Measurements from ENCODE around the gene MAPKAP1.
A peak's percentile ranks its signal among the peaks of the same experiment; 100 is the strongest.
"Not testable (repeated sequence)": the region's sequence is repeated elsewhere in the genome, so short reads cannot be mapped to it uniquely, and the experiment has no call there.

The MAPKAP1 gene

GRCh38 chr9:125601961-125602360 lies 105.0 kb downstream of the MAPKAP1 start:
- DNase-seq: no peak

- no peak for DNase-seq
Observed at GRCh38 chr9:125600194-125600593, 106.8 kb downstream of the MAPKAP1 start.

- DNase-seq: no peak
Observed at GRCh38 chr9:125594223-125594610, 112.8 kb downstream of the MAPKAP1 start.

GRCh38 chr9:125593581-125594222 lies 113.3 kb downstream of the MAPKAP1 start:
- DNase-seq: no peak

GRCh38 chr9:125591888-125592287 lies 115.1 kb downstream of the MAPKAP1 start:
- DNase-seq: no peak

- DNase-seq: no peak
Observed at GRCh38 chr9:125591245-125591644, 115.8 kb downstream of the MAPKAP1 start.

- no peak for DNase-seq
Observed at GRCh38 chr9:125589287-125589686, 117.7 kb downstream of the MAPKAP1 start.

- no peak for DNase-seq
Observed at GRCh38 chr9:125587819-125588460, 119.1 kb downstream of the MAPKAP1 start.

- DNase-seq: peak; percentile 93
Observed at GRCh38 chr9:125586172-125586511, 120.9 kb downstream of the MAPKAP1 start.

- DNase-seq: no peak
Observed at GRCh38 chr9:125585503-125586171, 121.4 kb downstream of the MAPKAP1 start.

- no peak for DNase-seq
Observed at GRCh38 chr9:125580701-125581286, 126.2 kb downstream of the MAPKAP1 start.

- DNase-seq: no peak
Observed at GRCh38 chr9:125579030-125579932, 127.7 kb downstream of the MAPKAP1 start.

- no peak for DNase-seq
Observed at GRCh38 chr9:125574126-125574877, 132.7 kb downstream of the MAPKAP1 start.

GRCh38 chr9:125572461-125572860 lies 134.5 kb downstream of the MAPKAP1 start:
- not testable (repeated sequence) for DNase-seq

GRCh38 chr9:125571824-125572223 lies 135.2 kb downstream of the MAPKAP1 start:
- DNase-seq: not testable (repeated sequence)

- no peak for DNase-seq
Observed at GRCh38 chr9:125570246-125570645, 136.8 kb downstream of the MAPKAP1 start.

- no peak for DNase-seq
Observed at GRCh38 chr9:125568621-125569020, 138.4 kb downstream of the MAPKAP1 start.

GRCh38 chr9:125566051-125566450 lies 141.0 kb downstream of the MAPKAP1 start:
- not testable (repeated sequence) for DNase-seq

- no peak for DNase-seq
Observed at GRCh38 chr9:125565126-125565525, 141.9 kb downstream of the MAPKAP1 start.

GRCh38 chr9:125564631-125565030 lies 142.4 kb downstream of the MAPKAP1 start:
- DNase-seq: no peak

GRCh38 chr9:125561509-125562148 lies 145.4 kb downstream of the MAPKAP1 start:
- DNase-seq: no peak

- no peak for DNase-seq
Observed at GRCh38 chr9:125559894-125560293, 147.1 kb downstream of the MAPKAP1 start.

Measured in NCI-H2029 treated with DMSO at 0.1 percent for 48 hours (cell line).